RKO (cell line): ENCODE data around the gene CES5A.
"Not testable (repeated sequence)": the region's sequence is repeated elsewhere in the genome, so short reads cannot be mapped to it uniquely, and the experiment has no call there.

ENCODE experiments used
- DNase-seq: peaks from one replicate; pipeline ENCODE4 v3.0.0-alpha.2; 2016; ENCODE audit warnings: low spot score

CES5A gene, protein sequence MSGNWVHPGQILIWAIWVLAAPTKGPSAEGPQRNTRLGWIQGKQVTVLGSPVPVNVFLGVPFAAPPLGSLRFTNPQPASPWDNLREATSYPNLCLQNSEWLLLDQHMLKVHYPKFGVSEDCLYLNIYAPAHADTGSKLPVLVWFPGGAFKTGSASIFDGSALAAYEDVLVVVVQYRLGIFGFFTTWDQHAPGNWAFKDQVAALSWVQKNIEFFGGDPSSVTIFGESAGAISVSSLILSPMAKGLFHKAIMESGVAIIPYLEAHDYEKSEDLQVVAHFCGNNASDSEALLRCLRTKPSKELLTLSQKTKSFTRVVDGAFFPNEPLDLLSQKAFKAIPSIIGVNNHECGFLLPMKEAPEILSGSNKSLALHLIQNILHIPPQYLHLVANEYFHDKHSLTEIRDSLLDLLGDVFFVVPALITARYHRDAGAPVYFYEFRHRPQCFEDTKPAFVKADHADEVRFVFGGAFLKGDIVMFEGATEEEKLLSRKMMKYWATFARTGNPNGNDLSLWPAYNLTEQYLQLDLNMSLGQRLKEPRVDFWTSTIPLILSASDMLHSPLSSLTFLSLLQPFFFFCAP

DNA sequence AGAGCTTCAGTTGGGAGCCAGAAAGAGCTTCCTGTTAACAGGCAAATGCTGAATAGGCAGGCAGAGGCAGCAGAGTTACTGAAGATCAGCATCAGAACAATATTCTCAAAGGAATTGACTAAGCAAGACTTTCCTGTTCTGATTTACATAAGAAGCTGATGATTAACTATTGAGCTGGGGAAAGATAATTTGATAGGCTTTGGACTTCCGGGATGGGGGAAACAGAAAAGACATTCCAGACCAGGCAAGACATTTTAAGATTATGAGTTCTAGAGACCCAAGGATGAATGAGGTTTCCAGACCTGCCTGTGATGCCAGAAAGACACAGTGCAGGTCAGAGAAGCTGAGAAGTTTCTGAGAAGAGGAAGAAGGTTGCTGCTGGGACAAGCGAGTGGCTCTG, at the start of gene CES5A:
Gene CES5A (minus strand): TSS at position 101 of the 400 bp plus-strand sequence. CDS start 152 bp downstream, outside the sequence.
- no peak for DNase-seq

DNA sequence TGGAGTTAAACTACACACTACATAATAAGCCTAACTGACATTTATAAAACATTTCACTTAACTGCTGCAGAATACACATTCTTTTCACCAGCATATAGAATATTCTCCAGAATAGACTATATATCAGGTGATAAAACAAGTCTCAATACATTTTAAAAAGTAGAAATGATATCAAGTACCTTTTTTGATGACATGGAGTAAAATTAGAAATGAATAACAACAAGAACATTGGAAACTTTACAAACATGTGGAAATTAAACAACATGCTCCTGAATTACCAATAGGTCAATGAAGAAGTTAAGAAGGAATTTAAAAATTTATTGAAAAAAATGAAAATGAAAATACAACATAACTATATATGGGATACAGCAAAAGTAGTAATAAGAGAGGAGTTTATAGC, 47.5 kb upstream of the CES5A start:
- no peak for DNase-seq

DNA sequence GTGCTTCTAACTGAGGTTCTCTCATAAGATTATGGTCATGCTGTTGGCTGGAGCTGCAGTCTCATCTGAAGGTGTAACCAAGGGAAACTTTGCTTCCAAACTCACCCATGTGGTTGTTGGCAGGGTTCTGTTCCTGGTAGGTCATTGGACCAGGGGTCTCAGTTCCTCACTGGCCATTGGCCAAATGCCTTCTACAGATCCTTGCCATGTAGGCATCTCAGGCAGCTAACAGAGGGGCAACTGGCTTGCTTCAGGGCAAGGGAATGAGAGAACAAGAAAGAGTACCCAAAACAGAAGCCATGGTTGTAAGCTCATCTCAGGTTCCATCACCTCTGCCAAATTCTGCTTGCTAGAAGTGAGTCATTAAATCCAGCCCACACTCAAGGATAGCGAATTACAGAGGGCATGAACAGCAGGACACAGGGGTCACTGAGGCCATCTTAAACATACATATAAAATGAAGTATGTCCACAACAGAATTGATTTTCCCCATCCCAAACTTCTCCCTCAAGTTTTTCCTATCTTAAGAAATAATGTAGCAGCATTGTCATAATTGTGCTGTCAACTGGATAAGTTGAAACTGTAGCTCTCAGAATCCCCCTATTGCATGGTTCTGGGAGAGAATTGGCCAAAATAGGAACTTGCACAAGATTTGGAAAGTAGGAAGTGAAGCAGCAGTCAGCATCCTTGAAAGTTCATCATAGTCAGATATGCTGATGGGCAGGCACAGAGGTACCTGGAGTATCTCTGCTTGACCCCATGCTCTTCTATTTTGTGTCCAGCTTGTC, 42.4 kb upstream of the CES5A start:
- no peak for DNase-seq

GRCh38 chr16:55915096-55915827, 40.1 kb upstream of the CES5A start:
- no peak for DNase-seq

DNA sequence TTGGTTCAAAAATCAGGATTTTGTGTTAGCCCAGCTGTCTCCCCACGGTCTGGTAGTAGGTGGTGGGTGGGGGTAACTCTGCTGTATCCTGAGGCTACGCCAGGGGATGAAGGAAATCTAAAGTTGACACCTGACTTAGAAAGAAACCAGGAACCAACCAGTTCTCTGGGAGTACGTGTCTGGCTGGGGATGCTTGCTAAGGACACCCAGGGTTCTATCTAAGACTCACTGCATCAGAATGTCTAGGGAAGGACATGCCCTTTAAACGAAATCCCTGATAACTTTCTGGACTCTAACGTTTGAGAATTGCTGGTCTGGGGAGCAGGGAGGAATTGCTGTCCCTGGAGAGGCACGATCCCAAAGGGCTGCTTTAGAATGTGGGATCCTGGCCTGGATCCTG, 39.2 kb upstream of the CES5A start:
- DNase-seq = no peak

DNA sequence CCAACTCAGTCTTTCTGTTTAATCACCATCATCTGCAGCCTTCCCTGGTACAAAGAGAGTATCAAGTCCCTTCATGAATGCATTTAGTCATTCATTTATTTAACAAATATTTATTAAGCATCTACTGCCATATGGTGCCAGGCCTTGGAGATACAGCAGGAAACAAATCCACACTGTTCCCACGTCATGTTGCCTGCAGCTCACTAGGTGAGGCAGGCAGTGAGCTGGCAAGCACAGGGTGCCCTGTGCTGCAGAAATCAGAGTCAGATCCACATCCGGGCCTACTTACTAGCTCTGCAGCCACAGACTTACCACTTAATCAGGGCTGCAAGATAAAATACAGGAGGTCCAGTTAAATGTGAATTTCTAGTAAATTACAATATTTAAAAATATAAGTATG, 38.5 kb upstream of the CES5A start:
- DNase-seq = no peak

- not testable (repeated sequence) for DNase-seq
Observed at GRCh38 chr16:55913121-55913520, 37.9 kb upstream of the CES5A start.

DNA sequence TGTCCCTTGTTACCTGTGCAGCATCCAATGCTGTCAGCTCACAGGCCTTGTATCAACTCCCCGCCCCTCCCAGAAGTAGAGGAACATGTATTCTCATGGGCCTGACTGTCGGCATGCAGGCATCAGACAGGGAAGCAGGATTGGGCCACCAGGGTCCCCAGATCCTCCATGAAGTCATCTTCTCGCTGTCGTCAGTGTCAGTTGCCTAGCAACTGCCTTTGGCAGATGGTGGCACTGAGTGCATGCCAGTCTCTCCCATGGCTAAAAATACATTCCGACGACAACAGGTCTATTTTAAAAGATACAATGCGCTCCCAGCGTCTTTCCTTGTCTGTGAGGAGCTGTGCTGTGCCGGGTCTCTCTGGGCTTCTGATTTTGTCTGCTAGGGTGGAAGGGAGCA, 36.8 kb upstream of the CES5A start:
- DNase-seq = no peak

- no peak for DNase-seq
Observed at GRCh38 chr16:55911616-55912015, 36.4 kb upstream of the CES5A start.

DNA sequence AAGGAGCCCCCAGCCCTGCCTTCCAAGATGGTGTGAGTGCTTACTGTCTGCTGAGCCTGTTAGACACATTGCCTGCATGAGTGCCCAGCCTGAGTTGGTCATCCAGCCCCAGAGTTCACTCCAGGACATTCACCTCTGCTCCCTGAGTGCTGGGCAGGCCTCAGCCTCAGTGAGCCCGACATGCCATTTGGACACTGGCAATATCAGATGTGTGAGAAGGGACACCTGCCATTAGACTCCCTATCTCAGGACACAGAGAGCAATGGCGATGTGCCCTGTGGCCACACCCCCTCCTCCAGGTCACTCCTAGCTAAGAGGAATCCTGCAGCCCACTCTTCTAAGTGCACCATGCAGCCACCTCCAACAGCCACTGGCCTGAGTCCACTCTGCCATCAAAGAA, 34.7 kb upstream of the CES5A start:
- no peak for DNase-seq

- no peak for DNase-seq
Observed at GRCh38 chr16:55908641-55909040, 33.5 kb upstream of the CES5A start.

GRCh38 chr16:55907661-55908060, 32.5 kb upstream of the CES5A start:
- DNase-seq = no peak

- no peak for DNase-seq
Observed at GRCh38 chr16:55906123-55906522, 30.9 kb upstream of the CES5A start.

DNA sequence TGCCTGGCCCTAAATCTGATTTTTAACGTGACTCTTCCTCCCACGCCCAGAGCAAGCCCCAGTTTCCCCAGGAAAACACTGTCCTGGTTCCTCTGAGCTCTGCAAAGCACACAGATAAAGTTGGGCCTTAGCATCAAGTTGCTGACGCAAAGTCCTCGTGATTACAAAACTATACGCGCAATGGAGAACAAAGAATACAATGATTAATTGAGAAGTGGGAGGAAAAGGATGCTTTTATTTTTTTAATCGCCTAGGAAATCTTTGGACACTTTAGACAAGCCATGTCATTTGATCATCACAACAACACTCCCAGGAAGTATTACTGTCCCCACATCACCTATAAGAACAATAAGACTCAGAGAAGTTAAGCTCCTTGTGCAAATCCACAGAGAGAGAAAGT, 30.5 kb upstream of the CES5A start:
- DNase-seq = no peak

- no peak for DNase-seq
Observed at GRCh38 chr16:55901566-55902217, 26.5 kb upstream of the CES5A start.

GRCh38 chr16:55900616-55901393, 25.6 kb upstream of the CES5A start:
- DNase-seq = no peak

DNA sequence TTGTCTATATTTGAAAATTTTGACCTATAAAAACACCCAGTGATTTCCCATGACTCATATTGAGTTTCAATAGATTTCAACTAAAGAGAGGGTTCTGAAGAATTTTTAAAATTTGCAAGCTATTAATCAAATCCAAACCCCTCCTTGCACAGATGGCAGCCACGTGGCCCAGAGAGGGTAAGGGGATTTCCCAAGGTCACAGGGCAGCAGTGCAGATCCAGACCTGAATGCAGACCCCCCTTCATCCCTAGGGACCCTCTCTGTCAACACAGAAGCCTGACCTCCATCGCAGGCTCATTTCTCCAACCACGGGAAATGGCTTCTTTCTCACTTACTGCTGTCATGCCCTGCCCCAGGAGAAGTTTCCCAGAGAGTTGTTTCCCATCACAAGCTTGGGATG, 24.7 kb upstream of the CES5A start:
- no peak for DNase-seq

- DNase-seq = no peak
Observed at GRCh38 chr16:55898592-55898991, 23.4 kb upstream of the CES5A start.

- DNase-seq = no peak
Observed at GRCh38 chr16:55892821-55893220, 17.6 kb upstream of the CES5A start.

GRCh38 chr16:55889518-55889917, 14.3 kb upstream of the CES5A start:
- no peak for DNase-seq

GRCh38 chr16:55888546-55888945, 13.4 kb upstream of the CES5A start:
- no peak for DNase-seq
